ENCODE measurements around the gene NLGN3. TPM values are rescaled to one million over a fixed set of nuclear protein-coding genes. Genes with fewer than 3 reads are reported as not detected.

The NLGN3 gene
- total RNA-seq, 1 experiment from 2014 or later, result 0.28 TPM

- intact Hi-C loops (cut with micrococcal nuclease; ENCODE audit: unreplicated experiment) (loop anchor here (5.0 kb wide), 1 partner anchor 78 kb away; no protein-coding TSS in a partner anchor), in situ Hi-C loops (cut with HindIII; ENCODE audit: low pct_unique_long_range_greater_than_20kb, low sequenced_read_pairs) (no loop called here)
- DNase-seq (ENCODE audit: low read depth, low spot score) (no peak), ATAC-seq (no peak)
- Histone ChIP-seq H3K4me1 (ENCODE audit: control insufficient read depth, insufficient read depth, low read length) (peaks cover 4% of the 10 kb centered on the region; the same call in 1 of the 2 replicates), H3K27ac (ENCODE audit: low read length) (no peak overlapping the region), H3K9me3 (ENCODE audit: control insufficient read depth, insufficient read depth, low read depth, low read length) (no peaks in the 10 kb centered on the region), H3K4me3 (ENCODE audit: low read depth in 2 of 2, low read length in 2 of 2) (no peak overlapping the region), H3K27me3 (ENCODE audit: control insufficient read depth, insufficient read depth, low read length) (peaks cover 4% of the 10 kb centered on the region), H3K36me3 (ENCODE audit: control insufficient read depth, insufficient read depth, low read length) (no peaks in the 10 kb centered on the region)
- TF ChIP-seq POLR2AphosphoS5 (IDR thresholded peaks at IDR 0.05; ENCODE audit: low read depth, low read length), result no peak
- TF ChIP-seq SIN3A (IDR thresholded peaks at IDR 0.05; ENCODE audit: borderline replicate concordance, insufficient read depth, low read depth, low read length), result no peak
- TF ChIP-seq TCF7L2 (IDR thresholded peaks at IDR 0.05; ENCODE audit: low read depth, low read length), result no peak
- TF ChIP-seq, protein P1, sequence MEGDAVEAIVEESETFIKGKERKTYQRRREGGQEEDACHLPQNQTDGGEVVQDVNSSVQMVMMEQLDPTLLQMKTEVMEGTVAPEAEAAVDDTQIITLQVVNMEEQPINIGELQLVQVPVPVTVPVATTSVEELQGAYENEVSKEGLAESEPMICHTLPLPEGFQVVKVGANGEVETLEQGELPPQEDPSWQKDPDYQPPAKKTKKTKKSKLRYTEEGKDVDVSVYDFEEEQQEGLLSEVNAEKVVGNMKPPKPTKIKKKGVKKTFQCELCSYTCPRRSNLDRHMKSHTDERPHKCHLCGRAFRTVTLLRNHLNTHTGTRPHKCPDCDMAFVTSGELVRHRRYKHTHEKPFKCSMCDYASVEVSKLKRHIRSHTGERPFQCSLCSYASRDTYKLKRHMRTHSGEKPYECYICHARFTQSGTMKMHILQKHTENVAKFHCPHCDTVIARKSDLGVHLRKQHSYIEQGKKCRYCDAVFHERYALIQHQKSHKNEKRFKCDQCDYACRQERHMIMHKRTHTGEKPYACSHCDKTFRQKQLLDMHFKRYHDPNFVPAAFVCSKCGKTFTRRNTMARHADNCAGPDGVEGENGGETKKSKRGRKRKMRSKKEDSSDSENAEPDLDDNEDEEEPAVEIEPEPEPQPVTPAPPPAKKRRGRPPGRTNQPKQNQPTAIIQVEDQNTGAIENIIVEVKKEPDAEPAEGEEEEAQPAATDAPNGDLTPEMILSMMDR (IDR thresholded peaks at IDR 0.05), result no peak
- TF ChIP-seq REST (IDR thresholded peaks at IDR 0.05; ENCODE audit: insufficient read depth in 1 of 2, low read depth in 2 of 2, low read length in 1 of 2), result no peak
- ChIA-PET POLR2A (no interaction called here), CTCF (interaction anchor here (1.0 kb wide), 1 partner anchor 78 kb away, joined by 4 read pairs; no protein-coding TSS in a partner anchor)
- BruUV-seq (replicated peaks), result no TSS peak
Measured at GRCh38 chrX:71099736-71100135, 44.9 kb upstream of the NLGN3 start.

DNA sequence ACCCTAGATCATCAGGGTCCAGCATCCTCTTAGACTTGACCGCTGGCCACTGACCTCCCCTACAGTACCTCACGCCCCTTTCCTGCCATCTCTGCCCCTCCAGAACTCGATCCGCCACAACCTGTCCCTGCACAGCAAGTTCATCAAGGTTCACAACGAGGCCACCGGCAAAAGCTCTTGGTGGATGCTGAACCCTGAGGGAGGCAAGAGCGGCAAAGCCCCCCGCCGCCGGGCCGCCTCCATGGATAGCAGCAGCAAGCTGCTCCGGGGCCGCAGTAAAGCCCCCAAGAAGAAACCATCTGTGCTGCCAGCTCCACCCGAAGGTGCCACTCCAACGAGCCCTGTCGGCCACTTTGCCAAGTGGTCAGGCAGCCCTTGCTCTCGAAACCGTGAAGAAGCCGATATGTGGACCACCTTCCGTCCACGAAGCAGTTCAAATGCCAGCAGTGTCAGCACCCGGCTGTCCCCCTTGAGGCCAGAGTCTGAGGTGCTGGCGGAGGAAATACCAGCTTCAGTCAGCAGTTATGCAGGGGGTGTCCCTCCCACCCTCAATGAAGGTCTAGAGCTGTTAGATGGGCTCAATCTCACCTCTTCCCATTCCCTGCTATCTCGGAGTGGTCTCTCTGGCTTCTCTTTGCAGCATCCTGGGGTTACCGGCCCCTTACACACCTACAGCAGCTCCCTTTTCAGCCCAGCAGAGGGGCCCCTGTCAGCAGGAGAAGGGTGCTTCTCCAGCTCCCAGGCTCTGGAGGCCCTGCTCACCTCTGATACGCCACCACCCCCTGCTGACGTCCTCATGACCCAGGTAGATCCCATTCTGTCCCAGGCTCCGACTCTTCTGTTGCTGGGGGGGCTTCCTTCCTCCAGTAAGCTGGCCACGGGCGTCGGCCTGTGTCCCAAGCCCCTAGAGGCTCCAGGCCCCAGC, 43.8 kb upstream of the NLGN3 start:
- H3K4me1 ChIP-seq (ENCODE audit: control insufficient read depth, insufficient read depth, low read length), result peaks cover 4% of the 10 kb centered on the region; the same call in 1 of the 2 replicates
- no peaks in the 10 kb centered on the region for H3K36me3 ChIP-seq (ENCODE audit: control insufficient read depth, insufficient read depth, low read length)
- TF ChIP-seq POLR2AphosphoS5 (IDR thresholded peaks at IDR 0.05; ENCODE audit: low read depth, low read length) (no peak), TCF7L2 (IDR thresholded peaks at IDR 0.05; ENCODE audit: low read depth, low read length) (no peak), SIN3A (IDR thresholded peaks at IDR 0.05; ENCODE audit: borderline replicate concordance, insufficient read depth, low read depth, low read length) (no peak), REST (IDR thresholded peaks at IDR 0.05; ENCODE audit: insufficient read depth in 1 of 2, low read depth in 2 of 2, low read length in 1 of 2) (no peak)
- TF ChIP-seq, protein P1 (IDR thresholded peaks at IDR 0.05), result no peak
- ChIA-PET POLR2A (no interaction called here), CTCF (no interaction called here)
- in situ Hi-C loops (cut with HindIII; ENCODE audit: low pct_unique_long_range_greater_than_20kb, low sequenced_read_pairs), result no loop called here
- intact Hi-C loops (cut with micrococcal nuclease; ENCODE audit: unreplicated experiment), result no loop called here
- peaks cover 4% of the 10 kb centered on the region for H3K27me3 ChIP-seq (ENCODE audit: control insufficient read depth, insufficient read depth, low read length)
- no peaks in the 10 kb centered on the region for H3K9me3 ChIP-seq (ENCODE audit: control insufficient read depth, insufficient read depth, low read depth, low read length)
- DNase-seq (ENCODE audit: low read depth, low spot score) (no peak), ATAC-seq (no peak)
- BruUV-seq (replicated peaks), result no TSS peak
- no peak overlapping the region for H3K27ac ChIP-seq (ENCODE audit: low read length)
- H3K4me3 ChIP-seq (ENCODE audit: low read depth in 2 of 2, low read length in 2 of 2), result no peak overlapping the region

Measured in Panc1 (cell line).